Activated T-helper 1 cell treated with anti-CD3 and anti-CD28 coated beads, Interleukin-12 subunit alpha, Interleukin-12 subunit beta, Interleukin-2, Interleukin-4 antibody, amounts not matched to agents 30 ng/mL and 10 ng/mL and 1 ng/mL, durations not matched to agents 14 hours and 24 hours and 36 hours (primary cell): ENCODE measurements around the gene SLAMF6. TPM values are rescaled to one million over a fixed set of nuclear protein-coding genes. Genes with fewer than 3 reads are reported as not detected.

Experiments used
- DNase-seq: peaks from one replicate; pipeline ENCODE4 v3.0.0; 2021; ENCODE audit warnings: low spot score
- H3K27ac Mint-ChIP-seq: one replicate; pipeline ENCODE4 v1.8.0; 2021; ENCODE audit warnings: mild to moderate bottlenecking, mixed read lengths
- H3K27me3 Mint-ChIP-seq: one replicate; pipeline ENCODE4 v1.8.0; 2022; ENCODE audit warnings: mild to moderate bottlenecking, moderate library complexity, mixed read lengths; ENCODE audit not compliant: insufficient read depth
- H3K36me3 Mint-ChIP-seq: one replicate; pipeline ENCODE4 v1.8.0; 2021; ENCODE audit warnings: low read depth, mixed read lengths
- H3K4me1 Mint-ChIP-seq: one replicate; pipeline ENCODE4 v1.8.0; 2021; ENCODE audit warnings: low read depth, mixed read lengths
- H3K4me3 Mint-ChIP-seq: one replicate; pipeline ENCODE4 v1.8.0; 2021; ENCODE audit warnings: mild to moderate bottlenecking, moderate library complexity, mixed read lengths
- H3K9me3 Mint-ChIP-seq: one replicate; pipeline ENCODE4 v1.8.0; 2021; ENCODE audit warnings: mixed read lengths
- intact Hi-C: fragments of 100-400 bp; cut with micrococcal nuclease; formaldehyde crosslinking; loops from one replicate; pipeline ENCODE4 v1.15.1; 2024
- total RNA-seq: library from RNA; stranded (reverse); gene quantifications from 2 replicates; pipeline ENCODE4 v1.2.3, GENCODE V29; 2022

Gene SLAMF6
- total RNA-seq, 1 donor from 2014 or later = 46.8 TPM

DNA sequence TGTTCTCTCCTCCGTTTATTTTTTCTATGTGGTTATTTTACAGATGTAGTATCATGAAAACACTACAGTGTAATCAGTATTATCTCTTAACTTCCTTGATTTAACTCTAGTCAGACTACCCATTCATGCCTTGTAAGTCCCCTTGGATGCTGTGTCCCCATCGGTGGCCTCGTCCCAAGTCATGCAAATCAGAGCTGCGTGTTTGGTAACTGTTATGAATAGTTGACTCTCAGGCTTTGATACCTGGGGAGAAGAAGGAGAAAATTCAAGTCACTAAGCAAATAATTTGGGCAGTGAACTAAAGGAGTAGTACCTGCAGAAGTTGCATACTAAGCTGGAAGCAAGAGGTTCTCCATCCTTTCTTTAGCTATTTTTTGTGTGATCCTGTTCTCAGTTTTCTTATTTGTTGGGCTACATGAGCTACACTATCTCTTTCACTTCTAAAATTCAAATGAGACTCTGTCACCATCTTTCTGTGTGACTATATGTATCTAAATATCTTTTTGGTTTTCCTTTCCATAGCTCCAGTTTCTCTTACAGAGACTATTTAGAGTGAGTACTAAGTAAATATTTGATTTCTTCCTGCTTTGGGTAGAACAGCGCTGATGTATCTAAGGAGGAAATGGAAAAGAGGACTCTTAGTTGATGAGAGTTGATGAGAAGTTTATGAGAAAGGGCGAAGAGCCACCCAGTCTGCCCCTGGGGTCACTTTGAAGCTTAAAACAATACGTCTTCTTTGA, 71.8 kb downstream of the SLAMF6 start:
- Mint-ChIP-seq H3K4me1 (peaks cover 71% of the 10 kb centered on the region), H3K27ac (peak overlapping the region; percentile 93), H3K27me3 (no peaks in the 10 kb centered on the region), H3K9me3 (peaks cover 3% of the 10 kb centered on the region), H3K36me3 (peaks cover 4% of the 10 kb centered on the region), H3K4me3 (peak overlapping the region; percentile 49)
- DNase-seq = no peak
- intact Hi-C loops = loop anchor here (1.0 kb wide), 1 partner anchor 9 kb away; no protein-coding TSS in a partner anchor

DNA sequence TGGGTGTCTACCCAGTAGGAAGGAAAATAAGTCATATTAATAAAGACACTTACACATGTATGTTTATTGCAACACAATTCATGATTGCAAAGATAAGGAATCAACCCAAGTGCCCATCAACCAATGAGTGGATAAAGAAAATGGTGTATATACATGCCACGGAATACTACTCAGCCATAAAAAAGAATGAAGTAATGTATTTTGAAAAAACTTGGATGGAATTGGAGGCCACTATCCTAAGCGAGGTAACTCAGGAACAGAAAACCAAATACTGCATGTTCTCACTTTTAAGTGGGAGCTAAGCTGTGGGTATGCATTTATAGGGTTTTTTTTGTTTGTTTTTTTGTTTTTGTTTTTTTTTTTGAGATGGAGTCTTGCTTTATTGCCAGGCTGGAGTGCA, 73.6 kb downstream of the SLAMF6 start:
- no peaks in the 10 kb centered on the region for H3K27me3 Mint-ChIP-seq
- H3K4me3 Mint-ChIP-seq = no peak overlapping the region
- peaks cover 4% of the 10 kb centered on the region for H3K36me3 Mint-ChIP-seq
- H3K9me3 Mint-ChIP-seq = peaks cover 3% of the 10 kb centered on the region
- no peak for DNase-seq
- H3K4me1 Mint-ChIP-seq = peaks cover 65% of the 10 kb centered on the region
- intact Hi-C loops = loop anchor here (10.0 kb wide), 1 partner anchor 295 kb away; no protein-coding TSS in a partner anchor
- H3K27ac Mint-ChIP-seq = no peak overlapping the region

DNA sequence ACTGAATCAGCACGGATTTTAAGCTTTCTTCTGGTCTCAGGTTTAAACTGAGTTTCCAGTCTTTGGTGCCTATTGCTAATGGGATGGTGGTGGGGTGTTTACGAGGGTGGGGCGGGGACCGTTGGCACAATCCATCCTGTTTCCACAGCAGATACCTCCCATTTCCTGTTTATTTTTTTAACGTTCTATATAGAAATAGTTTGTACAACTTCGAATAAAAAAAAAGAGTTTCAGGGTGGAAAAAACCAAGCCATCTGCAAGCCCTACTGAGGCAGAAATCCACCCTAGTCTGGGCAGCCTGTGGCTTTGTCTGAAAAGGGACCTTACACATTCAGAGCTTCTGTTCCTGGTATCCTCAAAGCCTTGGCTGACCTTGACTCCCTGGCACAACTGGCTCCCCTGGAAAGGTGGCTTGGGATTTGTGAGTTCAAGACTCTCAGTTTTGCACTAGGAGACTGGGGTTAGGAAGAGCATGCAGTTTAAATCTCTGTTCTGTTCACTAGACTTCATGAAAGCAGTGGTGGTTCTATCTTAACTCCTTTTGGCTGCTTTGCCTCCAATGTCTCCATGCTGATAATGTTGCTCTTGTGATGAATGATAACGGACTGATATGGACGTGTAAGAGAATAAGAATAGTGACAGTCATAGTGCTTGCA, 76.0 kb downstream of the SLAMF6 start:
- H3K4me1 Mint-ChIP-seq = peaks cover 65% of the 10 kb centered on the region
- no peaks in the 10 kb centered on the region for H3K36me3 Mint-ChIP-seq
- peaks cover 3% of the 10 kb centered on the region for H3K9me3 Mint-ChIP-seq
- intact Hi-C loops = loop anchor here (1.0 to 10.0 kb wide), 2 partner anchors 9 to 298 kb away; no protein-coding TSS in a partner anchor
- peak overlapping the region; percentile 3 for H3K4me3 Mint-ChIP-seq
- peak overlapping the region; percentile 63 for H3K27ac Mint-ChIP-seq
- no peaks in the 10 kb centered on the region for H3K27me3 Mint-ChIP-seq
- no peak for DNase-seq

DNA sequence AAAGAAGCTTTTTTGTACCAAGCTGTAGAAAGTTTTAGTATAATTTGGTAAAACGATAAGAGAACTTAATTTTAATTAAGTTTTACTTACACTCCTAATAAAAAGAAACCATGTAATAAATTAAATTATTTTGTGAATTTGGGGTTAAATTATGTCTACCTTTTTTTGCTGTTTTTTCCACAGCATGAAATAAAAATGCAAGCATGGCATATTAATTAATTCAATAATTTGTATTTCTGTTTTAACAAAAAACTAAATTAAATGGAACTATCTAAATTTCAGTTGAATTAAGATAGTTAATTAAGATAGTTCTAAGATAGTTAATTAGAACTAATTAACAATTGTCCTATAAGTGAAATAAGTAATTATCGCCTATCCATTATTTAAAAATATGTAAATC, 83.3 kb downstream of the SLAMF6 start:
- Mint-ChIP-seq H3K4me1 (peaks cover 60% of the 10 kb centered on the region), H3K27me3 (no peaks in the 10 kb centered on the region), H3K4me3 (no peak overlapping the region), H3K9me3 (peaks cover 11% of the 10 kb centered on the region), H3K27ac (no peak overlapping the region), H3K36me3 (peaks cover 6% of the 10 kb centered on the region)
- DNase-seq = no peak
- intact Hi-C loops = loop anchor here (10.0 kb wide), 1 partner anchor 305 kb away; no protein-coding TSS in a partner anchor

DNA sequence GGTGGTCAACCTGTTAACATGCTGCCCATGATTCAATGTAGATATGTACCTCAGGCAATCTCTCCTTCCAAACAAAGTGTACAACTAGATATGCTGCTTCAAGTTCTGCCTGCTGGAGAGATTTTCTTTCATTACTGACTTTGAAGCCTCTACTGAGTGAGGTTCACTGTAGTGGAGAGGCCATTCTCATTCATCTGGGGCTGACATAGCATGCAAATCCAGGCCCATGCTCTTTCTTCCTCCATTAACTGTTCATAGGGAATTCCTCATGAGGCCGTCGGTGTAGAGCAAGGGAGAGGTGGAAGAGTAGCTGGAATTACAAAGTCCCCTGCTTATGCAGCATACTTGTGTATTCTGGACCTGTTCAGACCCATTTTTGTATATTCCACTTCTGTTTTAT, 84.1 kb downstream of the SLAMF6 start:
- Mint-ChIP-seq H3K9me3 (peaks cover 18% of the 10 kb centered on the region), H3K4me1 (peaks cover 58% of the 10 kb centered on the region), H3K4me3 (peak overlapping the region; percentile 71), H3K27ac (peak overlapping the region; percentile 94), H3K27me3 (no peaks in the 10 kb centered on the region), H3K36me3 (peaks cover 11% of the 10 kb centered on the region)
- no peak for DNase-seq
- intact Hi-C loops = loop anchor here (1.0 kb wide), 3 partner anchors 8 to 15 kb away; no protein-coding TSS in a partner anchor

DNA sequence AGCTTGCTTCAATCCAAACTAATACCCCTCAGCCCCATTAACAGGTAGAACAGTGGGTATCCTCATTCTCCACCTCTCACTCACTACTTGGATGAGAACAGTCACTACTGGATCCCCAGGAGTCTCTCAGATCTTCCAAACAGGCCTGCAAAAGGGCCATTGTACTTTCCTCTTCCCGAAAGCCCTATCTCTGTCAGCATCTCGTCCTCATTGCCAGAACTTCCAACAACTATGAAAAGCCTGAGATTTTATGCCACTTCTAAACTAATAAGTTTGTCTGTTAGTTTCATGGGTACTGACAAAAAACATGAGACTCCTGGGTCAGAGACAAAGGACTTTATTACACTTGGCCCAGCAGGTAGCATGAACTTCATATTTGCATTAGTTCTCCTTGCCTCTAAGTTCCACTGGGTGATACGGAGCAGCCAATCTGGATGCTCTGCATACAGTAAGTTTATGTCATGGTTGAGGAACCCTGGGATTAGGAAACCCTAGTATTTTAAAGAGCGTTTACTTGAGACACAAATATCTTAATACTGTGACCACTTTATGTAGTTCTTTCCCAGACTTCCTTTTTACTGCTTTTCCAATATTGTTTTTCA, 84.6 kb downstream of the SLAMF6 start:
- Mint-ChIP-seq H3K4me1 (peaks cover 53% of the 10 kb centered on the region), H3K27ac (peak overlapping the region; percentile 94), H3K9me3 (peaks cover 23% of the 10 kb centered on the region), H3K36me3 (peaks cover 11% of the 10 kb centered on the region), H3K4me3 (peak overlapping the region; percentile 71), H3K27me3 (no peaks in the 10 kb centered on the region)
- intact Hi-C loops = loop anchor here (1.0 kb wide), 3 partner anchors 9 to 16 kb away; no protein-coding TSS in a partner anchor
- DNase-seq = no peak

DNA sequence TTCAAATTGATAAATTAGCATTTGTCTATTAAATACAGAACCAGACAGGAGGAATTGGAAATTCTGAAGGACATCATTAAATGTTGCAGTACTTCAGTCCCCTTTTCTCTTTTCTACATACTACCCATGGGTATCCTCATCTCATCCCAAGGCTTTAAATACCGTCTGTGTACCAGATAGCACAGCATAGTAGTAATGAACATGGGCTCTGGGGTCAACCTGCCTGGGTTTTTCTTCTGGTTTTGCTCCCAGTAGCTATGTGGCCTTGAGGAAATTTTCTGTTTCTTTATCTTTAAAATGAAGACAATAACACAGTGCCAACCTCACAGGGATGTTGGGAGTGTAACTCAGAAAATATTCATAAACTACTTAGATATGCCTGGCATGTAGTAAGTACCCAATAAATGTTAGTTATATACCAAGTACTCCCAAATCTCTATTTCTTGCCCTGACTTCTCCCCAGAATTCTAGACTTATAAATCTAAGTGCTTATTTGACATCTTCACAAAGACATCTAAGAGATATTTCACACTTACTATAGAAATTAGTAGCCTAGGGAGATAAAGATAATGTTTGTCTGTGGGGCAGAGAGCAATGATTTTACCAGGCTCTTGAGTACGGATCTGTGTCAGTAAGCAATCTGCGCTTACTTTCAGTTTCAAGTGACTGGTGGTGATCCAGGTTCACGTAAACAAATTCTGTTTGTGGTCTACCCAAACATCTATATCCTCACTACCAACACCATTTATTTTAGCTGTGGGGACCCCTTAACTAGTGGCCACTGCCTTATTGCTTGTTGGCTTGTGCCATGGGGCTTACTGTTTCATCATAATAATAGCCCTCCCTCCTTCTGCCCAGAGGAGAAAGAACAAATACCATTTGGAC, 85.4 kb downstream of the SLAMF6 start:
- Mint-ChIP-seq H3K36me3 (peaks cover 13% of the 10 kb centered on the region), H3K4me3 (peak overlapping the region; percentile 71), H3K4me1 (peaks cover 54% of the 10 kb centered on the region), H3K27ac (peak overlapping the region; percentile 94), H3K27me3 (no peaks in the 10 kb centered on the region), H3K9me3 (peaks cover 26% of the 10 kb centered on the region)
- peak; percentile 39 for DNase-seq
- intact Hi-C loops = loop anchor here (1.0 kb wide), 3 partner anchors 8 to 17 kb away; no protein-coding TSS in a partner anchor

DNA sequence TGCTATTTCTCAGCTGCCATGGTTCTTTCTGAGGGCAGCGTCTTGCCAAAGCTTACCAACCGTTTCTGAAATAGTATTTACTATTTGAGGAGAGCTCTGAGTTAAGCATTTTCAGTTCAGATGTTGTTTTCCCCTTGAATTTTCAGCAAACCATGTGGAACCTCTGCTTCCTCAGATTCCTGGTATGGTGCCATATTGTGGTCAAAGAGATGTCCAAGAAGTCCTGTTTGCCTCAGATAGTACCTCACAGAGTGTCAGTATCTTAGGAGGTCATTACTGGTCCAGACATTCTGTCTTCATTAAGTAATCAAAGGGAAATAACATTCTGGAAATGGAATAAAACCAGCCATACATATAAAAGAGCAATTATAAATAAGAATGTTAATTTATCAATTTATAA, 86.1 kb downstream of the SLAMF6 start:
- Mint-ChIP-seq H3K4me3 (no peak overlapping the region), H3K4me1 (peaks cover 61% of the 10 kb centered on the region), H3K9me3 (peaks cover 26% of the 10 kb centered on the region), H3K27me3 (no peaks in the 10 kb centered on the region), H3K36me3 (peaks cover 13% of the 10 kb centered on the region), H3K27ac (peak overlapping the region; percentile 79)
- intact Hi-C loops = no loop called here
- DNase-seq = no peak

Other genes starting within 250 kb of the SLAMF6 start
- gene PEX19, start 238.1 kb downstream of the SLAMF6 start, total RNA-seq = 55.9 and 59.0 TPM in 2 replicates
- gene COPA, start 180.0 kb downstream of the SLAMF6 start, total RNA-seq = 123 and 126 TPM in 2 replicates
- gene NCSTN, start 179.9 kb downstream of the SLAMF6 start, total RNA-seq = 74.8 and 81.6 TPM in 2 replicates
- 0.52 and 0.66 TPM in 2 replicates for gene NHLH1, start 156.2 kb downstream of the SLAMF6 start, total RNA-seq
- not detected in 2 replicates for gene VANGL2, start 122.7 kb downstream of the SLAMF6 start, total RNA-seq
- gene CD84, start 56.2 kb upstream of the SLAMF6 start, total RNA-seq = 16.3 and 17.2 TPM in 2 replicates
- 118 TPM in 2 replicates for gene SLAMF1, start 123.8 kb upstream of the SLAMF6 start, total RNA-seq
- gene CD48, start 188.6 kb upstream of the SLAMF6 start, total RNA-seq = 219 and 222 TPM in 2 replicates
- 43.7 and 53.6 TPM in 2 replicates for gene SLAMF7, start 216.0 kb upstream of the SLAMF6 start, total RNA-seq